ENCODE data around the gene ANP32B.

DNA sequence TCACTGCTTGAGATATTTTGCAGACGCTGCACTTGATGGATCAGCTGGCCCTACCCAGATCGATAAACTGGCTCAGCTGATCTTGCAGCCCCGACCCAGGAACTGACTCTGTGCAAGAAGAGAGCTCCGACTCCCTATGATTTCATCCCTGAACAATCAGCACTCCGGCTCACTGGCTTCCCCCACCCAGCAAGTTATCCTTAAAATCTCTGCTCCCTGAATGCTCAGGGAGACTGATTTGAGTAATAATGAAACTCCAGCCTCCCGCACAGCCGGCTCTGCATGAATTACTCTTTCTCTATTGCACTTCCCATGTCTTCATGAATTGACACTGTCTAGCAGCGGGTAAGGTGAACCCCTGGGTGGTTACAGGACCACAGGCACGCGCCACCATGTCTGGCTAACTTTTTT, 56.5 kb downstream of the ANP32B start:
- TF ChIP-seq, protein P1, sequence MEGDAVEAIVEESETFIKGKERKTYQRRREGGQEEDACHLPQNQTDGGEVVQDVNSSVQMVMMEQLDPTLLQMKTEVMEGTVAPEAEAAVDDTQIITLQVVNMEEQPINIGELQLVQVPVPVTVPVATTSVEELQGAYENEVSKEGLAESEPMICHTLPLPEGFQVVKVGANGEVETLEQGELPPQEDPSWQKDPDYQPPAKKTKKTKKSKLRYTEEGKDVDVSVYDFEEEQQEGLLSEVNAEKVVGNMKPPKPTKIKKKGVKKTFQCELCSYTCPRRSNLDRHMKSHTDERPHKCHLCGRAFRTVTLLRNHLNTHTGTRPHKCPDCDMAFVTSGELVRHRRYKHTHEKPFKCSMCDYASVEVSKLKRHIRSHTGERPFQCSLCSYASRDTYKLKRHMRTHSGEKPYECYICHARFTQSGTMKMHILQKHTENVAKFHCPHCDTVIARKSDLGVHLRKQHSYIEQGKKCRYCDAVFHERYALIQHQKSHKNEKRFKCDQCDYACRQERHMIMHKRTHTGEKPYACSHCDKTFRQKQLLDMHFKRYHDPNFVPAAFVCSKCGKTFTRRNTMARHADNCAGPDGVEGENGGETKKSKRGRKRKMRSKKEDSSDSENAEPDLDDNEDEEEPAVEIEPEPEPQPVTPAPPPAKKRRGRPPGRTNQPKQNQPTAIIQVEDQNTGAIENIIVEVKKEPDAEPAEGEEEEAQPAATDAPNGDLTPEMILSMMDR (IDR thresholded peaks at IDR 0.05) = no peak
- TF ChIP-seq POLR2A (IDR thresholded peaks at IDR 0.05) = no peak

Data from adrenal gland (tissue), 5 donors.